CD4-positive, alpha-beta memory T cell (primary cell): Measurements from ENCODE around the gene RPS28. TPM values are rescaled to one million over a fixed set of nuclear protein-coding genes. Genes with fewer than 3 reads are reported as not detected.

Experiments
- CTCF ChIA-PET: fragments of 350-600 bp; sonication (Branson Sonifier 250); formaldehyde crosslinking; loops from one replicate; lab custom pipeline; 2021; ENCODE audit warnings: inconsistent platforms; ENCODE audit not compliant: partially characterized antibody; lab: Charles Lee
- POLR2A ChIA-PET: fragments of 350-600 bp; sonication (Branson Sonifier 250); formaldehyde crosslinking; loops from one replicate; lab custom pipeline; 2021; ENCODE audit not compliant: partially characterized antibody; lab: Charles Lee
- DNase-seq, 5 donors: peaks; one replicate each; pipeline versions ENCODE4 v3.0.0 to v3.0.0-alpha.2; 2020 to 2022; ENCODE audit warnings: mixed read lengths in 1 of 5
- H3K27ac ChIP-seq: one replicate; pipeline ENCODE4 v1.7.0; 2013; ENCODE audit warnings: low read depth, low read length
- H3K27me3 ChIP-seq: 2 replicates; pipeline ENCODE4 v1.7.0; 2013; ENCODE audit warnings: mild to moderate bottlenecking, low read length, moderate library complexity; ENCODE audit not compliant: insufficient read depth
- H3K36me3 ChIP-seq: 2 replicates; pipeline ENCODE4 v1.7.0; 2013; ENCODE audit warnings: mild to moderate bottlenecking, low read length, moderate library complexity; ENCODE audit not compliant: insufficient read depth
- H3K4me1 ChIP-seq: 2 replicates; pipeline ENCODE4 v1.7.0; 2013; ENCODE audit warnings: mild to moderate bottlenecking, low read length, moderate library complexity; ENCODE audit not compliant: insufficient read depth
- H3K4me3 ChIP-seq, 2 donors: one replicate each; pipeline ENCODE4 v1.7.0; 2013; ENCODE audit warnings: low read length in 2 of 2, mild to moderate bottlenecking in 1 of 2
- H3K9me3 ChIP-seq, 2 donors: one replicate each; pipeline ENCODE4 v1.7.0; 2013; ENCODE audit warnings: low read length in 2 of 2, control low read depth in 1 of 2; ENCODE audit not compliant: control insufficient read depth in 1 of 2
- H3K27ac Mint-ChIP-seq, 7 donors: one replicate each; pipeline ENCODE4 v1.8.0; 2020 to 2021; ENCODE audit warnings: mixed read lengths in 7 of 7, mild to moderate bottlenecking in 6 of 7, inconsistent platforms in 3 of 7, moderate library complexity in 3 of 7
- H3K27me3 Mint-ChIP-seq, 2 donors: one replicate each; pipeline ENCODE4 v1.8.0; 2020 to 2021; ENCODE audit warnings: mixed read lengths in 2 of 2
- H3K36me3 Mint-ChIP-seq, 2 donors: one replicate each; pipeline ENCODE4 v1.8.0; 2020 to 2021; ENCODE audit warnings: mixed read lengths in 2 of 2, inconsistent platforms in 1 of 2, mild to moderate bottlenecking in 1 of 2
- H3K4me1 Mint-ChIP-seq, 4 donors: one replicate each; pipeline ENCODE4 v1.8.0; 2020 to 2021; ENCODE audit warnings: mixed read lengths in 4 of 4, mild to moderate bottlenecking in 1 of 4
- H3K4me3 Mint-ChIP-seq, 8 donors: one replicate each; pipeline ENCODE4 v1.8.0; 2020 to 2021; ENCODE audit warnings: mixed read lengths in 8 of 8, mild to moderate bottlenecking in 7 of 8, moderate library complexity in 6 of 8, inconsistent platforms in 3 of 8
- H3K9me3 Mint-ChIP-seq, 8 donors: one replicate each; pipeline ENCODE4 v1.8.0; 2020 to 2021; ENCODE audit warnings: mixed read lengths in 8 of 8, mild to moderate bottlenecking in 5 of 8, inconsistent platforms in 3 of 8, moderate library complexity in 1 of 8
- intact Hi-C: fragments of 100-400 bp; cut with micrococcal nuclease; formaldehyde crosslinking; loops from one replicate; pipeline ENCODE4 v1.15.1; 2023
- polyA plus RNA-seq, 2 donors: library from polyadenylated mRNA; unstranded; fragments of 300-500 nt; fragmentation: Illumina TruSeq; gene quantifications; one replicate each; pipeline ENCODE4 v1.2.3, GENCODE V29; 2021
- total RNA-seq, 2 experiments: library from RNA; stranded (reverse); gene quantifications; one replicate each; pipeline ENCODE4 v1.2.3, GENCODE V29; 2021

RPS28 gene
- total and polyA plus RNA-seq, 4 experiments from 2014 or later, result 1,408 to 3,045 (median 2,940) TPM

GRCh38 chr19:8334458-8335342, 13.4 kb downstream of the RPS28 start:
- Histone ChIP-seq H3K4me1 (peaks cover 7% of the 10 kb centered on the region), H3K36me3 (no peaks in the 10 kb centered on the region), H3K9me3 (no peaks in the 10 kb centered on the region), H3K27me3 (peaks cover 9% of the 10 kb centered on the region), H3K27ac (no peak overlapping the region), H3K4me3 (no peak overlapping the region)
- H3K27ac Mint-ChIP-seq, result no peak overlapping the region
- intact Hi-C loops, result no loop called here
- H3K27me3 Mint-ChIP-seq, result peaks cover 8 to 13% of the 10 kb centered on the region in 2 donors
- CTCF ChIA-PET, result interaction anchor here (0.7 to 1.3 kb wide), 4 partner anchors 17 to 66 kb away, joined by 3 to 6 read pairs (median 3); no protein-coding TSS in a partner anchor
- no peaks in the 10 kb centered on the region for H3K9me3 Mint-ChIP-seq
- H3K36me3 Mint-ChIP-seq, result no peaks in the 10 kb centered on the region
- DNase-seq, result peak in 2 of 5 donors; percentile 8 to 12
- H3K4me3 Mint-ChIP-seq, result peak overlapping the region in 2 of 8 donors; percentile 17 to 43
- POLR2A ChIA-PET, result no interaction called here
- peaks cover 4 to 10% (median 5%) of the 10 kb centered on the region in 4 donors for H3K4me1 Mint-ChIP-seq

DNA sequence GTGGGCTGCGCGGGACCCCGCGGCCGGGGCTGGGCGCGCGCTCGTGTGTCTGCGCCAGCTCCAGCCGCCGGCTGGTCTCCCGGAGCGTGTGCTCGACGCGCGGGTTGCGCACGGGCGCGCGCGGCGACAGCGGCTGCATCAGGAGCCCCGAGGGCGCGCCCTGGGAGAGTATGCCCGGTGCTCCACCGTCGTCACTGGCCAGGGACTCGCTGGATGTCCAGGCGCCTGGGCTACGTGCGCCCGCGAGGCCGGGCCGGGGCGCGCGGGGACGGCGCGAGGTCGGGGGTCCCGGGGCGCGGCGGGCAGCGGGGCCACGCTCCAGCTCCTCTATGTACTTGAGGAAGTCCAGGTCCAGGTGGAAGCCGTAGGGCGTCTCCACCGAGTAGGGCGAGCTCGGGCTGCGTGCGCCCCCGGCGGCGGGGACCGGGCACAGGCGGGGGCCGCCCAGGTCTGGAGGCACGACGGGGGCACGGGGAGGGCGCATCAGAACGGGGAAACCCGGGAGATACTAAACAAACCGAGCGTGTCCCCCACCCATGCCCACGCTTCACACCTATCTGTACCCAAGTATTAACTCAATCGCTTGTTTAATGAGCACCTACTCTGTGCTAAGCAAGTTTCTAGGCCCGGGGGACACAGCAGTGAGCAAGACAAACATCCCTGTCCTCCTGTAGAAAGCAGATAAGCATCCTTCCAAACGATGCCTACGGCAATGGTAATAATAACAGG, 14.2 kb downstream of the RPS28 start:
- intact Hi-C loops, result no loop called here
- ChIA-PET CTCF (interaction anchor here (1.1 kb wide), 1 partner anchor 20 kb away, joined by 4 read pairs; no protein-coding TSS in a partner anchor), POLR2A (no interaction called here)
- Mint-ChIP-seq H3K36me3 (no peaks in the 10 kb centered on the region), H3K4me1 (peaks cover 4 to 10% (median 7%) of the 10 kb centered on the region in 4 donors), H3K27ac (peak overlapping the region in 1 of 7 donors; percentile 16), H3K27me3 (peaks cover 8 to 13% of the 10 kb centered on the region in 2 donors), H3K9me3 (no peaks in the 10 kb centered on the region), H3K4me3 (peak overlapping the region; percentile 9 to 73 (median 64))
- Histone ChIP-seq H3K27me3 (peaks cover 9% of the 10 kb centered on the region), H3K9me3 (no peaks in the 10 kb centered on the region), H3K36me3 (no peaks in the 10 kb centered on the region), H3K27ac (no peak overlapping the region), H3K4me3 (no peak overlapping the region), H3K4me1 (peaks cover 7% of the 10 kb centered on the region)
- peak in 4 of 5 donors; percentile 9 to 60 (median 20) for DNase-seq

GRCh38 chr19:8336072-8336569, 14.8 kb downstream of the RPS28 start:
- ChIA-PET POLR2A (no interaction called here), CTCF (interaction anchor here (1.1 kb wide), 1 partner anchor 19 kb away, joined by 4 read pairs; no protein-coding TSS in a partner anchor)
- Histone ChIP-seq H3K4me3 (no peak overlapping the region), H3K4me1 (peaks cover 7% of the 10 kb centered on the region), H3K9me3 (no peaks in the 10 kb centered on the region), H3K36me3 (no peaks in the 10 kb centered on the region), H3K27ac (no peak overlapping the region), H3K27me3 (peaks cover 9% of the 10 kb centered on the region)
- H3K4me3 Mint-ChIP-seq, result peak overlapping the region; percentile 9 to 73 (median 64)
- peaks cover 8 to 13% of the 10 kb centered on the region in 2 donors for H3K27me3 Mint-ChIP-seq
- intact Hi-C loops, result no loop called here
- DNase-seq, result no peak
- no peaks in the 10 kb centered on the region for H3K36me3 Mint-ChIP-seq
- H3K9me3 Mint-ChIP-seq, result no peaks in the 10 kb centered on the region
- H3K4me1 Mint-ChIP-seq, result peaks cover 4 to 14% (median 9%) of the 10 kb centered on the region in 4 donors
- H3K27ac Mint-ChIP-seq, result no peak overlapping the region

- DNase-seq, result no peak
- Mint-ChIP-seq H3K36me3 (no peaks in the 10 kb centered on the region), H3K27ac (no peak overlapping the region), H3K4me1 (peaks cover 4 to 15% (median 9%) of the 10 kb centered on the region in 4 donors), H3K9me3 (no peaks in the 10 kb centered on the region), H3K4me3 (peak overlapping the region in 1 of 8 donors; percentile 7), H3K27me3 (peaks cover 8 to 13% of the 10 kb centered on the region in 2 donors)
- ChIA-PET POLR2A (no interaction called here), CTCF (interaction anchor here (1.1 kb wide), 1 partner anchor 19 kb away, joined by 4 read pairs; no protein-coding TSS in a partner anchor)
- Histone ChIP-seq H3K4me1 (peaks cover 7% of the 10 kb centered on the region), H3K4me3 (no peak overlapping the region), H3K27ac (no peak overlapping the region), H3K36me3 (no peaks in the 10 kb centered on the region), H3K9me3 (no peaks in the 10 kb centered on the region), H3K27me3 (peaks cover 9% of the 10 kb centered on the region)
- intact Hi-C loops, result no loop called here
Measured at GRCh38 chr19:8336660-8337059, 15.4 kb downstream of the RPS28 start.

DNA sequence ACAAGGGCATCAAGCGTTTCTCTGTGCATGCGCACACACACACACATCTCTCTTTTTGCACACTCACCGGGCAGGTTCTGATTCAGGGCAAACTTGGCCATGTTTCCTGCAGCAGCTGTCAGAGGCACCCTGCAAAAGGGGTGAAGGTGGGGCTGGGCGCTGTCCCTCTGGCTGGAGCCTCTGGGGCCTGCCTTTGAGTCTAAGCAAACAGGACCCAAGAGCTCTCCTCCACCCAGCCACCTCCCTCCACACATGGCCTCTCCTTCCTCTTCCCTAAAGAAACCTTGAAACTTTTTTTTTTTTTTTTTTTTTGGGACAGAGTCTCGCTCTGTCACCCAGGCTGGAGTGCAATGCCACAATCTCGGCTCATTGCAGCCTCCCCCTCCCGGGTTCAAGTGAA, 16.4 kb downstream of the RPS28 start:
- Mint-ChIP-seq H3K36me3 (no peaks in the 10 kb centered on the region), H3K27me3 (peaks cover 8 to 13% of the 10 kb centered on the region in 2 donors), H3K9me3 (no peaks in the 10 kb centered on the region), H3K27ac (no peak overlapping the region), H3K4me1 (peaks cover 4 to 19% (median 9%) of the 10 kb centered on the region in 4 donors), H3K4me3 (no peak overlapping the region)
- Histone ChIP-seq H3K9me3 (no peaks in the 10 kb centered on the region), H3K4me1 (peaks cover 11% of the 10 kb centered on the region), H3K4me3 (no peak overlapping the region), H3K27me3 (peaks cover 9% of the 10 kb centered on the region), H3K27ac (no peak overlapping the region), H3K36me3 (no peaks in the 10 kb centered on the region)
- CTCF ChIA-PET, result no interaction called here
- DNase-seq, result no peak
- POLR2A ChIA-PET, result no interaction called here
- intact Hi-C loops, result no loop called here

DNA sequence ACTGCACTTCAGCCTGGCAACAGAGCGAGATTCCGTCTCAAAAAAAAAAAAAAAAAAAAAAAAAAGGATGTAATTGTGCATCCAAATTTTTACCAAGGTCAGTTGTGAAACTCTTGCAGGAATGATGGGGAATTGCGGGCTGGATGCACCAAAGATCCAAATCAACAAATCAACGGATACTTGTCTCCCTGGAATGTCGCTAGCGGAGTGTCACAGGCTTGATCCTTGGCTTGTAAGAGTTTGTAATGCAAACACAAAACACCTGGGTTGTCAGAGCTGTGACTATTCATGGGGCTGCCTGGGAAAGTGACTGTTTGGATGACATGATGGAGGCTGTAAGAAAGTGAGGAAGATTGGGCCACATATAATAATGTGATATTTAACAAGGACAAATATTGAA, 17.5 kb downstream of the RPS28 start:
- peaks cover 8 to 13% of the 10 kb centered on the region in 2 donors for H3K27me3 Mint-ChIP-seq
- no peak overlapping the region for H3K27ac Mint-ChIP-seq
- Histone ChIP-seq H3K9me3 (no peaks in the 10 kb centered on the region), H3K4me3 (no peak overlapping the region), H3K36me3 (no peaks in the 10 kb centered on the region), H3K27ac (no peak overlapping the region), H3K27me3 (peaks cover 5% of the 10 kb centered on the region), H3K4me1 (peaks cover 17% of the 10 kb centered on the region)
- intact Hi-C loops, result no loop called here
- DNase-seq, result no peak
- no peaks in the 10 kb centered on the region for H3K36me3 Mint-ChIP-seq
- ChIA-PET POLR2A (no interaction called here), CTCF (interaction anchor here (0.7 kb wide), 1 partner anchor 14 kb away, joined by 3 read pairs; no protein-coding TSS in a partner anchor)
- peaks cover 4 to 20% (median 14%) of the 10 kb centered on the region in 4 donors for H3K4me1 Mint-ChIP-seq
- no peak overlapping the region for H3K4me3 Mint-ChIP-seq
- H3K9me3 Mint-ChIP-seq, result no peaks in the 10 kb centered on the region
